Measurements from ENCODE around the gene SELENOI.
"Not testable (repeated sequence)": the region's sequence is repeated elsewhere in the genome, so short reads cannot be mapped to it uniquely, and the experiment has no call there.

The SELENOI gene

DNA sequence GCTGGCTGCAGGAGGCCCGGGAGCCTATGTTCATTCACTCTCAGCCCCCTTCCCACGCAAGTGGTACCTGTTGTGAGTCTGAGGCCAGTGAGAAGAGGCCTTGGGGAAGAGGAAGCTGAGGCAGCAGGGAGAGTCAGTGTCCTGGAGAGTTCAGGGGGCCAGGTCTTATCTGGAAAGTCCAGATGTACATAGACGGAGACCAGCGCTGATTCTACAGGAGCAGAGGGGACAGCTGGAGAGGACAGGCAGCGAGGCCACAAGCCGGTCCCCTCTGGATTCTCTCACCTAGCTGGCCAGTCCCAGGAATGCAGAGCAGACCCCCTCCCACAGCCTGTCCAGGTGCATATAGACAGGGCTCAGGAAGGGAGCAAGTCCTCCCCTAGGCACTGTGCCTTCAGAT, 29.1 kb upstream of the SELENOI start:
- DNase-seq (ENCODE audit: low spot score), result no peak

GRCh38 chr2:26317377-26318105, 28.4 kb upstream of the SELENOI start:
- DNase-seq (ENCODE audit: low spot score), result no peak

More for the DNA sequence above, 29.1 kb upstream of the SELENOI start:
- TF ChIP-seq CTCF (IDR thresholded peaks at IDR 0.05; ENCODE audit: extremely low read depth, missing control alignments), result no peak

DNA sequence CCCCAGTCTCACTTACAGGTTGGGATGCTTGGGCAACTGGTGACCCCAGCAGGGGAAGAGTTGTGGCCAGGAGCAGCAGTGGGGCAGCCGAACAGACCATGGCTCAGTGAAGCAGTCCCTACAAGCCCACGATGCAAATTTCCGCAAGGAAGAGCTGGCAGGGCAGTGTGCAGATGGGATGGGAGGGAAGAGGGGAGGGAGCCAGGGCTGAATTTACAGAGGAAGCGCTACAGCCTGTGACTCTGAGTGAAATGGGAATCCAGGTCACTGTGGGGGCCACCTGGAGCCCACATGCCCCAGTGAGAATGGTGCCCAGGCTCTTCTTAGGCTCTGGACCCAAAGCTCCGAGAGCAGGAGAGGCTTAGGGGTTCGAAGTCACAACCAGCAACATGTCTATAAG, 27.0 kb upstream of the SELENOI start:
- TF ChIP-seq CTCF (IDR thresholded peaks at IDR 0.05; ENCODE audit: extremely low read depth, missing control alignments), result no peak
- no peak for DNase-seq (ENCODE audit: low spot score)

More at GRCh38 chr2:26317377-26318105, 28.4 kb upstream of the SELENOI start:
- no peak for TF ChIP-seq CTCF (IDR thresholded peaks at IDR 0.05; ENCODE audit: extremely low read depth, missing control alignments)

DNA sequence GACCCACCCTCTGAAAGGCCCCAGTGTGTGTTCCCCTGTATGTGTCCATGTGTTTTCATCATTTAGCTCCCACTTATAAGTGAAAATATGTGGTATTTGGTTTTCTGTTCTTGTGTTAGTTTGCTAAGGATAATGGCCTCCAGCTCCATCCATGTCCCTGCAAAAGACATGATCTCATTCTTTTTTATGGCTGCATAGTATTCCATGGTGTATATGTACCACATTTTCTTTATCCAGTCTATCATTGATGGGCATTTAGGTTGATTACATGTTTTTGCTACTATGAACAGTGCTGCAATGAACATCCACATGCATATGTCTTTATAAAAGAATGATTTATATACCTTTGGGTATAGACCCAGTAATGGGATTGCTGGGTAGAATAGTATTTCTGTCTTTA, 21.5 kb upstream of the SELENOI start:
- DNase-seq (ENCODE audit: low spot score), result not testable (repeated sequence)

DNA sequence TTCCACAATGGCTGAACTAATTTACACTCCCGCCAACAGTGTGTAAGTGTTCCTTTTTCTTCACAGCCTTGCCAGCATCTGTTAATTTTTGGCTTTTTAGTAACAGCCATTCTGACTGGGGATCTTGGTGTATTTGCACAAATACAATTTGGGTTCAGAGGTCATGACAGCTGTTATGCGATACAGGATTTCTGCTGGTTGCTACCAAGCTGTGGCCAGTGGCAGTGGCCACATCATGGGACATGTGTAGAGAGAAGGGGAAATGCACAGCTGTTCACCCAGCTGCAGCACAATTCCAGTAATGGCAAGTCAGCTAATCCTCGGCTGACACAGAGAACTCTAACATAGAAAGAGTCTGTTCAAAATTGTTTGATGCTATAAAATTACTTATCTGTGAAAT, 21.0 kb upstream of the SELENOI start:
- DNase-seq (ENCODE audit: low spot score), result no peak
- no peak for TF ChIP-seq CTCF (IDR thresholded peaks at IDR 0.05; ENCODE audit: extremely low read depth, missing control alignments)

GRCh38 chr2:26325851-26326250, 20.1 kb upstream of the SELENOI start:
- no peak for DNase-seq (ENCODE audit: low spot score)
- no peak for TF ChIP-seq CTCF (IDR thresholded peaks at IDR 0.05; ENCODE audit: extremely low read depth, missing control alignments)

DNA sequence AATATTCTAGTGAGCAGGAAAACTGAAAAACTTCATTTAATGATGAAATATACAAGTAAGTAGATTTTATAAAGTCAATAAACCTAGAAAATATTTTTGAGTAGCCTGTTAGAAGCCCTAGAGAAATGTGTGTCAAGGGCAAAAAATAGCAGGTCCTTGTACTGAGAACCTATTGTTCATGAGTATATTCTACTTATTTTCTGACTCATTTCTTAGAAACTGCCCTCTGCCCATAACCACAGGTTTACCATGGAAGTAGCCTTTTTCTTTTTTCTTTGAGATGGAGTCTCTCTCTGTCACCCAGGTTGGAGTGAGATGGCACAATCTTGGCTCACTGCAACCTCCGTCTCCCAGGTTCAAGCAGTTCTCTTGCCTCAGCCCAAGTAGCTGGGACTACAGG, 19.4 kb upstream of the SELENOI start:
- TF ChIP-seq CTCF (IDR thresholded peaks at IDR 0.05; ENCODE audit: extremely low read depth, missing control alignments), result no peak
- DNase-seq (ENCODE audit: low spot score), result no peak

All from GM20000 (cell line).